ENCODE measurements around the gene MAPK9.
"Not testable (repeated sequence)": the region's sequence is repeated elsewhere in the genome, so short reads cannot be mapped to it uniquely, and the experiment has no call there.

Gene MAPK9

GRCh38 chr5:180324601-180324950, 32.7 kb upstream of the MAPK9 start:
- no peak for DNase-seq

- DNase-seq, result no peak
Measured at GRCh38 chr5:180323941-180324600, 32.2 kb upstream of the MAPK9 start.

GRCh38 chr5:180323160-180323559, 31.3 kb upstream of the MAPK9 start:
- no peak for DNase-seq

GRCh38 chr5:180318456-180319089, 26.7 kb upstream of the MAPK9 start:
- DNase-seq, result no peak

- no peak for DNase-seq
Measured at GRCh38 chr5:180316586-180316985, 24.7 kb upstream of the MAPK9 start.

- peak; percentile 55 for DNase-seq
Measured at GRCh38 chr5:180315762-180316212, 23.9 kb upstream of the MAPK9 start.

- DNase-seq, result peak; percentile 55
Measured at GRCh38 chr5:180313677-180314505, 22.0 kb upstream of the MAPK9 start.

GRCh38 chr5:180311216-180311615, 19.3 kb upstream of the MAPK9 start:
- no peak for DNase-seq

GRCh38 chr5:180306796-180307195, 14.9 kb upstream of the MAPK9 start:
- DNase-seq, result no peak

- DNase-seq, result no peak
Measured at GRCh38 chr5:180305481-180305880, 13.6 kb upstream of the MAPK9 start.

- no peak for DNase-seq
Measured at GRCh38 chr5:180304431-180305375, 12.8 kb upstream of the MAPK9 start.

GRCh38 chr5:180304016-180304292, 12.1 kb upstream of the MAPK9 start:
- no peak for DNase-seq

GRCh38 chr5:180303226-180304015, 11.5 kb upstream of the MAPK9 start:
- no peak for DNase-seq

GRCh38 chr5:180302256-180302655, 10.4 kb upstream of the MAPK9 start:
- DNase-seq, result no peak

- DNase-seq, result no peak
Measured at GRCh38 chr5:180301253-180301652, 9.4 kb upstream of the MAPK9 start.

- no peak for DNase-seq
Measured at GRCh38 chr5:180299526-180299925, 7.6 kb upstream of the MAPK9 start.

GRCh38 chr5:180299014-180299413, 7.1 kb upstream of the MAPK9 start:
- DNase-seq, result not testable (repeated sequence)

- DNase-seq, result no peak
Measured at GRCh38 chr5:180297587-180298282, 5.9 kb upstream of the MAPK9 start.

- DNase-seq, result no peak
Measured at GRCh38 chr5:180296771-180297170, 4.9 kb upstream of the MAPK9 start.

- DNase-seq, result no peak
Measured at GRCh38 chr5:180294913-180295555, 3.2 kb upstream of the MAPK9 start.

GRCh38 chr5:180294411-180294810, 2.5 kb upstream of the MAPK9 start:
- no peak for DNase-seq
